Left lung (tissue), 14 donors: Measurements from ENCODE around the gene AFG3L2. TPM values are rescaled to one million over a fixed set of nuclear protein-coding genes. Genes with fewer than 3 reads are reported as not detected.

ENCODE experiments used
- ATAC-seq: fragments of 200-7000 bp; cut with Tn5 transposase; one replicate; pipeline ENCODE4 v1.9.1; 2020; ENCODE audit warnings: moderate library complexity
- DNase-seq, 4 donors: peaks; one replicate each; pipeline ENCODE4 v3.0.0-alpha.2; 2013 to 2020
- H3K27ac ChIP-seq, 2 donors: fragments of 200-600 bp; sonication (generic) in 1 of 2; one replicate each; pipeline versions ENCODE4 v1.5.0 to v1.8.0; 2020 to 2021
- H3K27me3 ChIP-seq, 2 donors: fragments of 200-600 bp; sonication (generic) in 1 of 2; one replicate each; pipeline versions ENCODE4 v1.5.0 to v1.8.0; 2020 to 2021
- H3K36me3 ChIP-seq, 2 donors: fragments of 200-600 bp; sonication (generic) in 1 of 2; one replicate each; pipeline versions ENCODE4 v1.5.0 to v1.8.0; 2020 to 2021
- H3K4me1 ChIP-seq, 2 donors: fragments of 200-600 bp; one replicate each; pipeline ENCODE4 v1.8.0; 2021
- H3K4me3 ChIP-seq, 2 donors: fragments of 200-600 bp; sonication (generic) in 1 of 2; one replicate each; pipeline versions ENCODE4 v1.5.0 to v1.8.0; 2020 to 2021; ENCODE audit warnings: mild to moderate bottlenecking in 1 of 2
- H3K9me3 ChIP-seq, 2 donors: fragments of 200-600 bp; sonication (generic) in 1 of 2; one replicate each; pipeline versions ENCODE4 v1.5.0 to v1.8.0; 2020 to 2021
- intact Hi-C, 2 donors: fragments of 100-400 bp; cut with DNase I; formaldehyde crosslinking; loops; one replicate each; pipeline versions ENCODE4 v1.11.2 to v1.14.2; 2022
- long read RNA-seq, 12 donors: library from polyadenylated mRNA in 2 of 12; unstranded in 2 of 12; transcript quantifications; one replicate each; pipeline ENCODE4 v2.0.0 and lab custom pipeline, GENCODE V29; 2019 to 2026
- polyA plus RNA-seq, 6 donors: library from polyadenylated mRNA; unstranded; fragments of 120-200 nt; gene quantifications; one replicate each; pipeline ENCODE4 v1.2.1, GENCODE V29; 2013; ENCODE audit not compliant: insufficient read length in 6 of 6
- total RNA-seq, 2 donors: library from RNA; stranded (reverse); fragmentation: NEBNext Ultra II Directional; extraction: Animal tissue kit (Norgen Biotek cat#: 25700); gene quantifications; one replicate each; pipeline ENCODE4 v1.2.1, GENCODE V29; 2021
- TF ChIP-seq, protein P1 (sequence below), 2 donors: fragments of 200-600 bp; sonication (generic) in 1 of 2; IDR thresholded peaks; one replicate each; pipeline versions ENCODE4 v1.5.0 to v1.8.0; 2021; ENCODE audit warnings: antibody characterized with exemption in 2 of 2
- donor health status: DM: no; HTN: yes; CAD: no.
- donor health status: DM: no; HTN: no; CAD: no.

AFG3L2 gene
- total RNA-seq (10 to 100 TPM; 30.3 to 39.8 TPM), polyA plus RNA-seq (10 to 100 TPM; 35.2 to 48.4 (median 45.8) TPM)
- long read RNA-seq, donor 1, transcript AFG3L2-201 (17 exons, 3,247 nt), result major isoform, 8 of 43 reads
- long read RNA-seq, donor 1, partial matches to known transcripts, result 32 of 43 reads
- long read RNA-seq, donor 1, other reads (novel, unspliced or antisense), result 0 of 43 reads
- long read RNA-seq, donor 2, transcript AFG3L2-201 (17 exons, 3,247 nt), result major isoform, 5 of 30 reads
- long read RNA-seq, donor 2, partial matches to known transcripts, result 24 of 30 reads
- long read RNA-seq, donor 2, other reads (novel, unspliced or antisense), result 0 of 30 reads
- long read RNA-seq, donor 3, transcript AFG3L2-201 (17 exons, 3,247 nt), result major isoform, 8 of 9 reads
- long read RNA-seq, donor 3, partial matches to known transcripts, result 0 of 9 reads
- long read RNA-seq, donor 3, other reads (novel, unspliced or antisense), result 0 of 9 reads
- long read RNA-seq, donor 4, transcript AFG3L2-201 (17 exons, 3,247 nt), result major isoform, 5 of 25 reads
- long read RNA-seq, donor 4, partial matches to known transcripts, result 19 of 25 reads
- long read RNA-seq, donor 4, other reads (novel, unspliced or antisense), result 1 of 25 reads
- long read RNA-seq, donor 5, transcript AFG3L2-201 (17 exons, 3,247 nt), result major isoform, 8 of 61 reads
- long read RNA-seq, donor 5, partial matches to known transcripts, result 13 of 61 reads
- long read RNA-seq, donor 5, other reads (novel, unspliced or antisense), result 40 of 61 reads
- long read RNA-seq, donor 6, transcript AFG3L2-201 (17 exons, 3,247 nt), result major isoform, 5 of 5 reads
- long read RNA-seq, donor 6, partial matches to known transcripts, result 0 of 5 reads
- long read RNA-seq, donor 6, other reads (novel, unspliced or antisense), result 0 of 5 reads
- long read RNA-seq, donor 7, transcript AFG3L2-201 (17 exons, 3,247 nt), result major isoform, 5 of 29 reads
- long read RNA-seq, donor 7, partial matches to known transcripts, result 0 of 29 reads
- long read RNA-seq, donor 7, other reads (novel, unspliced or antisense), result 24 of 29 reads
- long read RNA-seq, donor 8, partial matches to known transcripts, result 13 of 18 reads
- long read RNA-seq, donor 8, other reads (novel, unspliced or antisense), result 0 of 18 reads
- long read RNA-seq, donor 9, result 0 reads
- long read RNA-seq, donor 10, partial matches to known transcripts, result 8 of 13 reads
- long read RNA-seq, donor 10, other reads (novel, unspliced or antisense), result 1 of 13 reads
- long read RNA-seq, donor 11, result 0 reads
- long read RNA-seq, donor 12, transcript AFG3L2-201 (17 exons, 3,247 nt), result major isoform, 6 of 15 reads
- long read RNA-seq, donor 12, partial matches to known transcripts, result 7 of 15 reads
- long read RNA-seq, donor 12, other reads (novel, unspliced or antisense), result 0 of 15 reads

DNA sequence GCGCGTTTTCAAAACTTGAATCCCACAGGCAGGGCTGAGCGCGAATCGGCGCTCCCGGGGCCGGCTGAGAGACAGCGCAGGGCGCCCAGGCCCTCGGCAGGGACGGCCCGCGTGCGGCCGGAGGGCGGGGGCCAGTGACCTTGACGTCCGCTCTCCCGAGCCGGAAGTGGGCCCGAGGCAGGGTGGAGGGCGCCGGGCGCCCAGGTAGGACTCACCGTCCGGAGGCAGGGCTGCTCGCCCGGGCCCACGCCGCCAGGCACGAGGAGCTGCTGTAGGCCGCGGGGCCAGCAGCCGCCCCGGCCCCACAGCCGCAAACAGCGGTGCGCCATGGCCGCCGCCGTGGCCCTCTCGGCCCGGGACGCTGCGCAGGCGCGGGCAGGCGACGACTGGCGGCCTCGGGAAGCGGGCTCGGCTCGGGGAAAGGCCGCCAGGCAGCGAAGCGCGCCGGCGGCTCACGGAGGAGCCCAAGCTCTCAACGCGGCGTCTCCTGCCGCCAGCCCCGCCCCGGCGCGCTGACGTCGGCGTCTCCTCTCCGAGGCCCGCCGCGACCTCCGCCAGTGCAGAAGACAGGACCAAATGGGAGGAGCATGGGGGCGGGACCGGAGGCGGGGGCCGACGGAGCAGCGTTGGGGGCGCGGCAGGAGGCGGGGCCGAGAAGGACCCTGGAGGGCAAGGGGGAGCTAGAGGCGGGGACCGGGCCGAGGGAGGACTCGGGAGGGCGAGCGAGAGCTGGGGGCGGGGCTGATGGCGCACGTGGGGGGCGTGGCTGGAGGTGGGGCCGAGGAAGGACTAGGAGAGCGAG is at the start of gene AFG3L2:
AFG3L2 (minus strand) TSS at position 474 of the 802 bp plus-strand sequence; CDS start at position 329, 145 bp downstream.
- intact Hi-C loops, result no loop called here
- Histone ChIP-seq H3K4me1 (peaks cover 20 to 39% of the 10 kb centered on the region in 2 donors), H3K4me3 (peak within 1 kb of the TSS; percentile 70 to 83), H3K36me3 (no peaks in the 10 kb centered on the region), H3K27me3 (no peaks in the 10 kb centered on the region), H3K9me3 (no peaks in the 10 kb centered on the region), H3K27ac (peak within 1 kb of the TSS; percentile 95 to 97)
- ATAC-seq, result peak; percentile 94
- TF ChIP-seq, protein P1, sequence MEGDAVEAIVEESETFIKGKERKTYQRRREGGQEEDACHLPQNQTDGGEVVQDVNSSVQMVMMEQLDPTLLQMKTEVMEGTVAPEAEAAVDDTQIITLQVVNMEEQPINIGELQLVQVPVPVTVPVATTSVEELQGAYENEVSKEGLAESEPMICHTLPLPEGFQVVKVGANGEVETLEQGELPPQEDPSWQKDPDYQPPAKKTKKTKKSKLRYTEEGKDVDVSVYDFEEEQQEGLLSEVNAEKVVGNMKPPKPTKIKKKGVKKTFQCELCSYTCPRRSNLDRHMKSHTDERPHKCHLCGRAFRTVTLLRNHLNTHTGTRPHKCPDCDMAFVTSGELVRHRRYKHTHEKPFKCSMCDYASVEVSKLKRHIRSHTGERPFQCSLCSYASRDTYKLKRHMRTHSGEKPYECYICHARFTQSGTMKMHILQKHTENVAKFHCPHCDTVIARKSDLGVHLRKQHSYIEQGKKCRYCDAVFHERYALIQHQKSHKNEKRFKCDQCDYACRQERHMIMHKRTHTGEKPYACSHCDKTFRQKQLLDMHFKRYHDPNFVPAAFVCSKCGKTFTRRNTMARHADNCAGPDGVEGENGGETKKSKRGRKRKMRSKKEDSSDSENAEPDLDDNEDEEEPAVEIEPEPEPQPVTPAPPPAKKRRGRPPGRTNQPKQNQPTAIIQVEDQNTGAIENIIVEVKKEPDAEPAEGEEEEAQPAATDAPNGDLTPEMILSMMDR (IDR thresholded peaks at IDR 0.05), result no peak
- peak; percentile 99 to 100 (median 100) for DNase-seq

DNA sequence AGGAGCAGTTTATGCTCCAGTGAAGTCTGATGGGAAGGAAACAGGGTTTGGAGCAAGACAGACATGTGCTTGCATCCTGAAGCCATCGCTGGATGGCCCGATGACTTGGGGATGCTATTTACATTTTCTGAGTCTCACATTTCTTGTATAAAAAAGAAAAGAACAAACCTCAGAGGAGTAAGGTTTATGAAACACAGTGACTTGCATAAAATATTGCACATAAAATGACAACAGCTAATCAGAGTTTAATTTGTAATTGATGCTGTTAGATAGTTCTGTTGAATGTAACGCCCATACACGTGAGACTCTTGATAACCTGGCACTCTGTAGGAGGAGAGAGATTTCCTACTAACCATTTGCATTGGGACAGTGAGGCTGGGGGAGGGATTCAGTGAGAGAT is 47.2 kb upstream of the AFG3L2 start:
- ATAC-seq, result no peak
- intact Hi-C loops, result no loop called here

DNA sequence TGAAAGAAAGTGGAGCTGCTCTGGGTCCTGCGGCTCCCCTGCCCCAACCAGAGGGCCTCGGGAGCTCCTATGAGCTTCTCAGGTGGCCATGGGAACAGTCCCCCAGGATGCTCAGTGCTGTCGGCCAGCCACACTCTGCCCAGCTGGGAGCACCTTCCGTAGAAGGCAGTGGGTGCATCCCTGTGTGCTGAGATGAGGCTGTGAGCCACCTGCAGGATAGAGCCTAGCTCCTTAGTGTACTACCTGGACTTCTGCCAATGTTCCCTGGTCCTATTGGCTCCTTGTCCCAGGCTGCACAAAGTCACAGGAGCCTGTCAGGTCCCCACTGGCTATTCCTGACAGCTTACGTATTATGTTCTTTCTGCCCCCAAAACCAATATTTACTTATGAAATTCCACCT is 46.8 kb upstream of the AFG3L2 start:
- ATAC-seq (no peak), DNase-seq (no peak)
- H3K9me3 ChIP-seq, result no peaks in the 10 kb centered on the region
- peaks cover 0 to 11% of the 10 kb centered on the region in 2 donors for H3K4me1 ChIP-seq
- H3K27ac ChIP-seq, result no peak overlapping the region
- H3K27me3 ChIP-seq, result peaks cover 0 to 6% of the 10 kb centered on the region in 2 donors
- TF ChIP-seq, protein P1 (IDR thresholded peaks at IDR 0.05), result no peak
- H3K36me3 ChIP-seq, result peaks cover 0 to 10% of the 10 kb centered on the region in 2 donors
- no peak overlapping the region for H3K4me3 ChIP-seq
- intact Hi-C loops, result no loop called here

More for the DNA sequence above, 47.2 kb upstream of the AFG3L2 start:
- H3K27ac ChIP-seq, result no peak overlapping the region
- DNase-seq, result no peak
- H3K9me3 ChIP-seq, result no peaks in the 10 kb centered on the region
- peaks cover 0 to 11% of the 10 kb centered on the region in 2 donors for H3K4me1 ChIP-seq
- H3K4me3 ChIP-seq, result no peak overlapping the region
- TF ChIP-seq, protein P1 (IDR thresholded peaks at IDR 0.05), result no peak
- H3K27me3 ChIP-seq, result peaks cover 0 to 6% of the 10 kb centered on the region in 2 donors
- peaks cover 0 to 10% of the 10 kb centered on the region in 2 donors for H3K36me3 ChIP-seq

DNA sequence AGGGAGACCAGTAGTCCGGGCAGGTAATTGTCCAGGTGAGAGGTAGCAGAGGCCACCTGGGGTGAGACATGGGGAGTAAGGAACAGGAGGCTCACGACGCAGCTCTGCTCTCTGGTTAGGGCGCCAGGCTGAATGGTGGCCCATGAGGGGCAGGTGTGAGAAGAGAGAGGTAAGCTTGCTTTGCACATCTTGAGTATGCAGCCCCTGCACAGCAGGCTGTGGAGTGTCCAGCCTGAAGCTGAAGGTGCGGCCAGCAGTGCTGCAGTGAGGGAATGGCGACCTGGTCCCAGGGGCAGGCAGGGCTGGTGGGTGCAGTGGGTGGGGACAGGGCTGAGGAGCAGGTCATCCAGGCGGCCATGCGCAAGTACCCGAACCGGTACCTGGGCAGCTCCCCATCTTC is 46.4 kb upstream of the AFG3L2 start:
- Histone ChIP-seq H3K36me3 (peaks cover 0 to 10% of the 10 kb centered on the region in 2 donors), H3K4me3 (no peak overlapping the region), H3K27ac (no peak overlapping the region), H3K9me3 (no peaks in the 10 kb centered on the region), H3K4me1 (peaks cover 0 to 11% of the 10 kb centered on the region in 2 donors), H3K27me3 (peaks cover 0 to 6% of the 10 kb centered on the region in 2 donors)
- DNase-seq, result peak in 1 of 4 donors; percentile 75
- TF ChIP-seq, protein P1 (IDR thresholded peaks at IDR 0.05), result no peak
- intact Hi-C loops, result no loop called here
- no peak for ATAC-seq
